Esophagus squamous epithelium (tissue), 4 donors: ENCODE results near the gene ALDH8A1.

Experiments
- POLR2A ChIP-seq, 4 donors: fragments of 450-650 bp; IDR thresholded peaks; one replicate each; pipeline ENCODE4 v1.6.1; 2017; ENCODE audit warnings: antibody characterized with exemption in 4 of 4, mild to moderate bottlenecking in 4 of 4, moderate library complexity in 3 of 4
- TF ChIP-seq, protein P1 (sequence below), 6 experiments: fragments of 450-650 bp in 4 of 6; fragments of 200-600 bp in 2 of 6; sonication (generic) in 2 of 6; IDR thresholded peaks; one replicate each; pipeline ENCODE4 v1.5.1; 2016 to 2019; ENCODE audit warnings: antibody characterized with exemption in 6 of 6, mild to moderate bottlenecking in 4 of 6, moderate library complexity in 4 of 6

DNA sequence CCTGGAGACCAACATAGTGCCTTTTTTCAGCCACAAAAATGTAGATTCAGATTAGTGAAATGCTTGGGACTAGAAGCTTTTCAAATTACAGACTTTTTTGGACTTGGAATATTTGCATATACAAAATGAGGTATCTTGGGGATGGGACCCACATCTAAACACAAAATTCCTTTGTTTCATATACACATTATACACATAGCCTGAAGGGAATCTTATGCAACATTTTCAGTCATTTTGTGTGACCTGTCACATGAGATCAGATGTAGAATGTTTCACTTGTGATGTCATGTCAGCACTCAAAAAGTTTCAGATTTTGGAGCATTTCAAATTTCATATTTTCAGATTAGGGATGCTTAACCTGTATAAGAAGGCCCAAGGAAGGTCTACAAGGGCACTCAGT lies 44.5 kb upstream of the ALDH8A1 start:
- TF ChIP-seq, protein P1, sequence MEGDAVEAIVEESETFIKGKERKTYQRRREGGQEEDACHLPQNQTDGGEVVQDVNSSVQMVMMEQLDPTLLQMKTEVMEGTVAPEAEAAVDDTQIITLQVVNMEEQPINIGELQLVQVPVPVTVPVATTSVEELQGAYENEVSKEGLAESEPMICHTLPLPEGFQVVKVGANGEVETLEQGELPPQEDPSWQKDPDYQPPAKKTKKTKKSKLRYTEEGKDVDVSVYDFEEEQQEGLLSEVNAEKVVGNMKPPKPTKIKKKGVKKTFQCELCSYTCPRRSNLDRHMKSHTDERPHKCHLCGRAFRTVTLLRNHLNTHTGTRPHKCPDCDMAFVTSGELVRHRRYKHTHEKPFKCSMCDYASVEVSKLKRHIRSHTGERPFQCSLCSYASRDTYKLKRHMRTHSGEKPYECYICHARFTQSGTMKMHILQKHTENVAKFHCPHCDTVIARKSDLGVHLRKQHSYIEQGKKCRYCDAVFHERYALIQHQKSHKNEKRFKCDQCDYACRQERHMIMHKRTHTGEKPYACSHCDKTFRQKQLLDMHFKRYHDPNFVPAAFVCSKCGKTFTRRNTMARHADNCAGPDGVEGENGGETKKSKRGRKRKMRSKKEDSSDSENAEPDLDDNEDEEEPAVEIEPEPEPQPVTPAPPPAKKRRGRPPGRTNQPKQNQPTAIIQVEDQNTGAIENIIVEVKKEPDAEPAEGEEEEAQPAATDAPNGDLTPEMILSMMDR (IDR thresholded peaks at IDR 0.05): no peak
- TF ChIP-seq POLR2A (IDR thresholded peaks at IDR 0.05): no peak
